Measurements from ENCODE around the gene ATF2.

The ATF2 gene

GRCh38 chr2:175167792-175168563 lies at the start of gene ATF2:
Gene ATF2 (minus strand): TSS chr2:175168203. CDS start chr2:175136443, 31,760 bp downstream.
- peak; percentile 95 for DNase-seq (ENCODE audit: low read depth)

GRCh38 chr2:175207741-175208438 lies 39.9 kb upstream of the ATF2 start:
- DNase-seq (ENCODE audit: low read depth) = no peak

GRCh38 chr2:175206866-175207265 lies 38.9 kb upstream of the ATF2 start:
- DNase-seq (ENCODE audit: low read depth) = no peak

- no peak for DNase-seq (ENCODE audit: low read depth)
Measured at GRCh38 chr2:175205523-175205922, 37.5 kb upstream of the ATF2 start.

- peak; percentile 27 for DNase-seq (ENCODE audit: low read depth)
Measured at GRCh38 chr2:175203621-175204496, 35.9 kb upstream of the ATF2 start.

GRCh38 chr2:175195012-175195411 lies 27.0 kb upstream of the ATF2 start:
- no peak for DNase-seq (ENCODE audit: low read depth)

GRCh38 chr2:175188761-175189160 lies 20.8 kb upstream of the ATF2 start:
- no peak for DNase-seq (ENCODE audit: low read depth)

- DNase-seq (ENCODE audit: low read depth) = no peak
Measured at GRCh38 chr2:175187378-175187777, 19.4 kb upstream of the ATF2 start.

- no peak for DNase-seq (ENCODE audit: low read depth)
Measured at GRCh38 chr2:175183674-175184073, 15.7 kb upstream of the ATF2 start.

- no peak for DNase-seq (ENCODE audit: low read depth)
Measured at GRCh38 chr2:175181877-175182308, 13.9 kb upstream of the ATF2 start.

GRCh38 chr2:175181104-175181876 lies 13.3 kb upstream of the ATF2 start, which contains the start of gene ATP5MC3:
Gene ATP5MC3 (minus strand): TSS chr2:175181710. CDS start chr2:175181393, 317 bp downstream.
- peak; percentile 84 for DNase-seq (ENCODE audit: low read depth)

- DNase-seq (ENCODE audit: low read depth) = no peak
Measured at GRCh38 chr2:175180701-175181103, 12.7 kb upstream of the ATF2 start.

GRCh38 chr2:175176624-175177023 lies 8.6 kb upstream of the ATF2 start:
- no peak for DNase-seq (ENCODE audit: low read depth)

- no peak for DNase-seq (ENCODE audit: low read depth)
Measured at GRCh38 chr2:175175896-175176295, 7.9 kb upstream of the ATF2 start.

GRCh38 chr2:175175320-175175719 lies 7.3 kb upstream of the ATF2 start:
- no peak for DNase-seq (ENCODE audit: low read depth)

- no peak for DNase-seq (ENCODE audit: low read depth)
Measured at GRCh38 chr2:175170659-175171304, 2.8 kb upstream of the ATF2 start.

GRCh38 chr2:175169191-175169590 lies 1.2 kb upstream of the ATF2 start:
- no peak for DNase-seq (ENCODE audit: low read depth)

GRCh38 chr2:175168564-175168945 lies 552 bp upstream of the ATF2 start:
- DNase-seq (ENCODE audit: low read depth) = no peak

- DNase-seq (ENCODE audit: low read depth) = no peak
Measured at GRCh38 chr2:175167076-175167791, 769 bp downstream of the ATF2 start.

- DNase-seq (ENCODE audit: low read depth) = no peak
Measured at GRCh38 chr2:175166216-175166824, 1.7 kb downstream of the ATF2 start.
